K562 (cell line): ENCODE data around the gene PAQR4. TPM values are rescaled to one million over a fixed set of nuclear protein-coding genes. Genes with fewer than 3 reads are reported as not detected.
A peak's percentile ranks its signal among the peaks of the same experiment; 100 is the strongest.

Experiments
- BRD9 ChIP-seq: fragments of 450-650 bp; IDR thresholded peaks from 2 replicates; pipeline ENCODE4 v1.6.1; 2018; ENCODE audit warnings: low read depth; ENCODE audit not compliant: partially characterized antibody
- CEBPG ChIP-seq, 3 experiments: fragments of 200-800 bp in 1 of 3; sonication (Bioruptor generic) in 1 of 3; sonication (generic) in 1 of 3; formaldehyde crosslinking in 1 of 3; IDR thresholded peaks in 2 of 3; conservative IDR thresholded peaks in 1 of 3; 2 replicates each; pipeline versions ENCODE4 v1.6.1 to v1.8.0; 2016 to 2022; ENCODE audit warnings: missing compliant biosample characterization in 2 of 3, missing genetic modification characterization in 2 of 3, mild to moderate bottlenecking in 1 of 3, missing genetic modification reagents in 1 of 3
- FOXP1 ChIP-seq: sonication (generic); formaldehyde crosslinking; IDR thresholded peaks from 2 replicates; pipeline ENCODE4 v1.8.0; 2022; ENCODE audit warnings: mild to moderate bottlenecking, missing genetic modification reagents
- HDAC6 ChIP-seq: IDR thresholded peaks from 2 replicates; pipeline ENCODE4 v1.6.1; 2012; ENCODE audit warnings: low read depth, mild to moderate bottlenecking, control low read depth, inconsistent platforms, low read length, moderate library complexity
- HNRNPUL1 ChIP-seq: fragments of 200-400 bp; formaldehyde crosslinking; IDR thresholded peaks from 2 replicates; pipeline ENCODE4 v1.6.1; 2017; ENCODE audit warnings: low read length
- IRF2 ChIP-seq: sonication (generic); formaldehyde crosslinking; IDR thresholded peaks from 2 replicates; pipeline ENCODE4 v1.8.1; 2022; ENCODE audit warnings: mild to moderate bottlenecking, missing genetic modification reagents
- KAT7 ChIP-seq: sonication (generic); formaldehyde crosslinking; IDR thresholded peaks from 2 replicates; pipeline ENCODE4 v1.8.0; 2022; ENCODE audit warnings: missing genetic modification reagents, mild to moderate bottlenecking, borderline replicate concordance
- MYC ChIP-seq, 2 experiments: fragments of 250-450 bp in 1 of 2; sonication (Bioruptor Pico) in 1 of 2; IDR thresholded peaks; 2 replicates each; pipeline versions ENCODE4 v1.5.1 to v1.6.1; 2012 to 2021; ENCODE audit warnings: low read depth in 2 of 2, borderline replicate concordance in 1 of 2, improper control_type of control experiment in 1 of 2, low read length in 1 of 2, mild to moderate bottlenecking in 1 of 2, moderate library complexity in 1 of 2
- NFE2 ChIP-seq: IDR thresholded peaks from 2 replicates; pipeline ENCODE4 v1.6.1; 2014; ENCODE audit warnings: antibody characterized with exemption, low read depth
- RFX7 ChIP-seq: fragments of 250-450 bp; sonication (Bioruptor Pico); IDR thresholded peaks from 2 replicates; pipeline ENCODE4 v1.5.1; 2021; ENCODE audit warnings: mild to moderate bottlenecking
- SAP30 ChIP-seq: fragments of 200-600 bp; sonication (generic); IDR thresholded peaks from 2 replicates; pipeline ENCODE4 v1.6.1; 2012; ENCODE audit warnings: borderline replicate concordance, low read depth, mild to moderate bottlenecking, moderate library complexity, low read length, control low read depth, inconsistent platforms; ENCODE audit not compliant: insufficient read depth, poor library complexity, severe bottlenecking
- SNRNP70 ChIP-seq: fragments of 200-400 bp; formaldehyde crosslinking; optimal IDR thresholded peaks from 2 replicates; pipeline ENCODE3; 2017; ENCODE audit warnings: low read depth, low read length
- SP2 ChIP-seq: IDR thresholded peaks from 2 replicates; pipeline ENCODE4 v1.6.1; 2011; ENCODE audit warnings: mild to moderate bottlenecking, low read depth, low read length, moderate library complexity; ENCODE audit not compliant: poor library complexity, severe bottlenecking; ENCODE audit errors: extremely low read depth
- THRAP3 ChIP-seq: fragments of 450-650 bp; IDR thresholded peaks from 2 replicates; pipeline ENCODE4 v1.6.1; 2016; ENCODE audit warnings: mild to moderate bottlenecking, inconsistent platforms, borderline replicate concordance
- ZNF174 ChIP-seq: fragments of 250-450 bp; sonication (Bioruptor Pico); IDR thresholded peaks from 2 replicates; pipeline ENCODE4 v1.4.0; 2020; ENCODE audit warnings: mild to moderate bottlenecking
- ZNF23 ChIP-seq: fragments of 250-450 bp; sonication (Bioruptor Pico); IDR thresholded peaks from 2 replicates; pipeline ENCODE4 v1.4.0; 2020; ENCODE audit warnings: mild to moderate bottlenecking
- ZNF77 ChIP-seq: fragments of 250-450 bp; sonication (Bioruptor Pico); IDR thresholded peaks from 2 replicates; pipeline ENCODE4 v1.5.0; 2020
- polyA plus RNA-seq, 8 experiments: library from polyadenylated mRNA; depleted of rRNA in 4 of 8; stranded (reverse) in 5 of 8; unstranded in 3 of 8; fragments of >200 nt; fragmentation: Nextera tagmentation in 2 of 8; fragmentation: Illumina TruSeq in 1 of 8; extraction: Ambion mirVana in 2 of 8; extraction: Trizol in 1 of 8; gene quantifications; 2 replicates each; pipeline versions ENCODE4 v1.2.1 to v1.2.3, GENCODE V29; 2011 to 2014; ENCODE audit warnings: inconsistent platforms in 1 of 8, missing spikeins in 1 of 8
- total RNA-seq, 7 experiments: library from RNA; depleted of rRNA in 6 of 7; stranded (reverse); fragments of >200 nt in 6 of 7; fragmentation: Illumina TruSeq in 2 of 7; extraction: Trizol in 2 of 7; gene quantifications; 2 replicates each; pipeline versions ENCODE4 v1.2.1 to v1.2.3, GENCODE V29; 2011 to 2021; ENCODE audit warnings: low replicate concordance in 1 of 7
- TF ChIP-seq, protein P1 (sequence below): sonication (generic); formaldehyde crosslinking; IDR thresholded peaks from 2 replicates; pipeline ENCODE4 v1.8.1; 2023; ENCODE audit warnings: mild to moderate bottlenecking, missing genetic modification reagents
- TF ChIP-seq, protein P2 (sequence below): fragments of 250-450 bp; sonication (Bioruptor Pico); IDR thresholded peaks from 2 replicates; pipeline ENCODE4 v1.5.1; 2021; ENCODE audit warnings: mild to moderate bottlenecking
- TF ChIP-seq, protein P3 (sequence below): sonication (generic); formaldehyde crosslinking; IDR thresholded peaks from 2 replicates; pipeline ENCODE4 v1.9.0; 2022; ENCODE audit warnings: mild to moderate bottlenecking, missing genetic modification reagents
- TF ChIP-seq, protein P4 (sequence below): fragments of 450-650 bp; IDR thresholded peaks from 2 replicates; pipeline ENCODE4 v1.6.1; 2016; ENCODE audit warnings: antibody characterized with exemption

The PAQR4 gene
- total and polyA plus RNA-seq, 9 of the 15 experiments (the other 6 are each of a cell fraction or from before 2014, with no cell fraction given): 0.62 to 40.4 (median 19.5) TPM

DNA sequence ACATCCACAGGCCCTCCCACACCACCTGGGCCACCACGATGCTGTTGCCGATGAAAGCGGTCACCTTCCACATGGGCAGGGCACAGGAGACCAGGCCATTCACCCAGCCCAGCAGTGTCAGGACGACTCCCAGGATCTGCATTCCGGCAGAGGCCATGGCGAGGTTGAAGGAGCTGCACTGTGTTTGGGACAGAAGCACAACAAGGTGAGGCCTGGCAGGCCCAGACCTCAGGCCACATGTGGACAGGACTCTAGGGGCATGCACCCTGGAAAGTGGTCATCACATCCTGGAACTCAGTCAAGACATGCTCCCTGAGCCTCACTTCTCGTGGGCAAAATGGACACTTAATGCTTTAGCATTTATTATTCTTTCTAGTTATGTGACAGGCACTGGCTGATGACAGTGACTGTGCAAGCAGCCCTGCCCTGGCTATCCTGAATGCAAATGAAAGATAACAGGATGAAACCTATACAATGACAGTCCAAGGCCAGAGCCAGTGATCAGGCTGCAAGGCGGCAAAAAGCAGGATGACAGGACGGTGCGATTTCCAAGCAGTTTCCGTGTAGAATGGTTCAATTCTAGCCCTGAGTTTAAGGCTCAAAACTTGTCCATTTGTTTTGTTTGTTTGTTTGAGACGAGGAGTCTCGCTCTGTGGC lies 46.8 kb downstream of the PAQR4 start (continued):
- TF ChIP-seq, protein P1, sequence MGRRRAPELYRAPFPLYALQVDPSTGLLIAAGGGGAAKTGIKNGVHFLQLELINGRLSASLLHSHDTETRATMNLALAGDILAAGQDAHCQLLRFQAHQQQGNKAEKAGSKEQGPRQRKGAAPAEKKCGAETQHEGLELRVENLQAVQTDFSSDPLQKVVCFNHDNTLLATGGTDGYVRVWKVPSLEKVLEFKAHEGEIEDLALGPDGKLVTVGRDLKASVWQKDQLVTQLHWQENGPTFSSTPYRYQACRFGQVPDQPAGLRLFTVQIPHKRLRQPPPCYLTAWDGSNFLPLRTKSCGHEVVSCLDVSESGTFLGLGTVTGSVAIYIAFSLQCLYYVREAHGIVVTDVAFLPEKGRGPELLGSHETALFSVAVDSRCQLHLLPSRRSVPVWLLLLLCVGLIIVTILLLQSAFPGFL: no peak
- TF ChIP-seq KAT7 (CRISPR knock-in tag) (no peak), SP2 (no peak), ZNF23 (CRISPR knock-in tag) (no peak), SNRNP70 (no peak), CEBPG (CRISPR knock-in tag; IDR thresholded peaks at IDR 0.05) (no peak), CEBPG (tag; conservative IDR thresholded peaks at IDR 0.05 in 1 of 2, IDR thresholded peaks at IDR 0.05 in 1 of 2) (no peak), HDAC6 (no peak), HNRNPUL1 (no peak), THRAP3 (no peak), IRF2 (no peak), SAP30 (no peak), NFE2 (peak; percentile 46; the same call in 1 of the 2 replicates), BRD9 (no peak), MYC (IDR thresholded peaks at IDR 0.05; ENCODE audit: low read depth, low read length) (no peak), MYC (CRISPR knock-in tag; IDR thresholded peaks at IDR 0.05; ENCODE audit: borderline replicate concordance, low read depth) (no peak), RFX7 (CRISPR knock-in tag) (no peak), ZNF174 (no peak), ZNF77 (CRISPR knock-in tag) (no peak), FOXP1 (CRISPR knock-in tag) (no peak)
- TF ChIP-seq, protein P2, sequence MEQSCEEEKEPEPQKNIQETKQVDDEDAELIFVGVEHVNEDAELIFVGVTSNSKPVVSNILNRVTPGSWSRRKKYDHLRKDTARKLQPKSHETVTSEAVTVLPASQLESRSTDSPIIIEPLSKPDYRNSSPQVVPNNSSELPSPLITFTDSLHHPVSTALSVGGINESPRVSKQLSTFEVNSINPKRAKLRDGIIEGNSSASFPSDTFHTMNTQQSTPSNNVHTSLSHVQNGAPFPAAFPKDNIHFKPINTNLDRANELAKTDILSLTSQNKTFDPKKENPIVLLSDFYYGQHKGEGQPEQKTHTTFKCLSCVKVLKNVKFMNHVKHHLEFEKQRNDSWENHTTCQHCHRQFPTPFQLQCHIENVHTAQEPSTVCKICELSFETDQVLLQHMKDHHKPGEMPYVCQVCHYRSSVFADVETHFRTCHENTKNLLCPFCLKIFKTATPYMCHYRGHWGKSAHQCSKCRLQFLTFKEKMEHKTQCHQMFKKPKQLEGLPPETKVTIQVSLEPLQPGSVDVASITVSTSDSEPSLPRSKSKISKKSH (CRISPR knock-in tag): no peak
- TF ChIP-seq, protein P3, sequence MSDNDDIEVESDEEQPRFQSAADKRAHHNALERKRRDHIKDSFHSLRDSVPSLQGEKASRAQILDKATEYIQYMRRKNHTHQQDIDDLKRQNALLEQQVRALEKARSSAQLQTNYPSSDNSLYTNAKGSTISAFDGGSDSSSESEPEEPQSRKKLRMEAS: peak; percentile 78
- TF ChIP-seq, protein P4, sequence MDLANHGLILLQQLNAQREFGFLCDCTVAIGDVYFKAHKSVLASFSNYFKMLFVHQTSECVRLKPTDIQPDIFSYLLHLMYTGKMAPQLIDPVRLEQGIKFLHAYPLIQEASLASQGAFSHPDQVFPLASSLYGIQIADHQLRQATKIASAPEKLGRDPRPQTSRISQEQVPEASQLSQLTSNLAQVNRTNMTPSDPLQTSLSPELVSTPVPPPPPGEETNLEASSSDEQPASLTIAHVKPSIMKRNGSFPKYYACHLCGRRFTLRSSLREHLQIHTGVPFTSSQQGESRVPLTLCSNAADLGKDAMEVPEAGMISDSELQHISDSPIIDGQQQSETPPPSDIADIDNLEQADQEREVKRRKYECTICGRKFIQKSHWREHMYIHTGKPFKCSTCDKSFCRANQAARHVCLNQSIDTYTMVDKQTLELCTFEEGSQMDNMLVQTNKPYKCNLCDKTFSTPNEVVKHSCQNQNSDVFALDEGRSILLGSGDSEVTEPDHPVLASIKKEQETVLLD: no peak
